Measurements from ENCODE around the gene RNF123. TPM values are rescaled to one million over a fixed set of nuclear protein-coding genes. Genes with fewer than 3 reads are reported as not detected.

Gene RNF123
- total and polyA plus RNA-seq, 2 experiments from 2014 or later = 14.6 to 32.5 TPM

- no peak for TF ChIP-seq REST (IDR thresholded peaks at IDR 0.05; ENCODE audit: unreplicated experiment)
- no peak for TF ChIP-seq EZH2 (IDR thresholded peaks at IDR 0.05; ENCODE audit: low read depth, unreplicated experiment)
- no peak for TF ChIP-seq ZNF114 (CRISPR knock-in tag; IDR thresholded peaks at IDR 0.05)
- no peak for TF ChIP-seq JUNB (IDR thresholded peaks at IDR 0.05; ENCODE audit: unreplicated experiment)
- no peak for TF ChIP-seq STAT1 (IDR thresholded peaks at IDR 0.05; ENCODE audit: unreplicated experiment)
- no peak for TF ChIP-seq CREB1 (CRISPR knock-in tag; IDR thresholded peaks at IDR 0.05; ENCODE audit: low read depth)
- TF ChIP-seq ZNF462 (CRISPR knock-in tag; IDR thresholded peaks at IDR 0.05) = no peak
These were observed 20.5 kb downstream of the RNF123 start (continued) for GRCh38 chr3:49709852-49710251.

All from GM23338 (cell line).